HepG2 (cell line): ENCODE measurements around the gene TBC1D20. TPM values are rescaled to one million over a fixed set of nuclear protein-coding genes. Genes with fewer than 3 reads are reported as not detected.

Experiments
- ARNT2 ChIP-seq: sonication (generic); formaldehyde crosslinking; IDR thresholded peaks from 2 replicates; pipeline ENCODE4 v1.8.0; 2022; ENCODE audit warnings: mild to moderate bottlenecking, low read depth, missing genetic modification reagents, moderate library complexity
- MED1 ChIP-seq: sonication (generic); formaldehyde crosslinking; IDR thresholded peaks from 2 replicates; pipeline ENCODE4 v1.4.0; 2020; ENCODE audit warnings: missing genetic modification reagents
- PITX1 ChIP-seq: sonication (generic); formaldehyde crosslinking; IDR thresholded peaks from 2 replicates; pipeline ENCODE4 v1.5.1; 2020; ENCODE audit warnings: mild to moderate bottlenecking, missing genetic modification reagents
- RNF219 ChIP-seq: sonication (generic); formaldehyde crosslinking; IDR thresholded peaks from 2 replicates; pipeline ENCODE4 v1.5.0; 2020; ENCODE audit warnings: mild to moderate bottlenecking, missing genetic modification reagents
- UBTF ChIP-seq: sonication (generic); formaldehyde crosslinking; IDR thresholded peaks from 2 replicates; pipeline ENCODE4 v1.4.0; 2020; ENCODE audit warnings: mild to moderate bottlenecking, missing genetic modification reagents
- ZBTB25 ChIP-seq: IDR thresholded peaks from 2 replicates; pipeline ENCODE4 v1.6.1; 2018; ENCODE audit warnings: missing genetic modification reagents
- ZFP82 ChIP-seq: sonication (generic); formaldehyde crosslinking; IDR thresholded peaks from 2 replicates; pipeline ENCODE4 v1.5.1; 2020; ENCODE audit warnings: mild to moderate bottlenecking, missing genetic modification reagents, borderline replicate concordance
- ZFX ChIP-seq: sonication (generic); formaldehyde crosslinking; IDR thresholded peaks from 2 replicates; pipeline ENCODE4 v1.4.0; 2020; ENCODE audit warnings: mild to moderate bottlenecking, low read depth, missing genetic modification reagents, moderate library complexity
- ZNF407 ChIP-seq: sonication (generic); formaldehyde crosslinking; IDR thresholded peaks from one replicate; pipeline ENCODE4 v1.5.1; 2020; ENCODE audit warnings: mild to moderate bottlenecking, missing genetic modification reagents; ENCODE audit errors: not compliant biosample characterization
- ZNF572 ChIP-seq: sonication (generic); formaldehyde crosslinking; IDR thresholded peaks from 2 replicates; pipeline ENCODE4 v1.5.1; 2020; ENCODE audit warnings: mild to moderate bottlenecking, missing genetic modification reagents
- polyA plus RNA-seq, 8 experiments: library from polyadenylated mRNA; depleted of rRNA in 3 of 8; stranded (reverse) in 7 of 8; unstranded in 1 of 8; fragments of >200 nt; fragmentation: Illumina TruSeq in 4 of 8; extraction: Trizol in 4 of 8; gene quantifications; 2 replicates each; pipeline versions ENCODE4 v1.2.1 to v1.2.3, GENCODE V29; 2011 to 2016; ENCODE audit warnings: low read depth in 4 of 8, missing spikeins in 1 of 8, mixed read lengths in 1 of 8; ENCODE audit not compliant: insufficient read depth in 1 of 8
- total RNA-seq, 5 experiments: library from RNA; depleted of rRNA; stranded (reverse); fragments of >200 nt; fragmentation: Illumina TruSeq; extraction: Trizol; gene quantifications; 2 replicates each; pipeline ENCODE4 v1.2.3, GENCODE V29; 2016; ENCODE audit warnings: low read depth in 1 of 5

The TBC1D20 gene
- total and polyA plus RNA-seq, 2 of the 13 experiments (the other 11 are each of a cell fraction or from before 2014, with no cell fraction given) = 36.6 to 47.1 TPM

- TF ChIP-seq ZNF407 (CRISPR knock-in tag) (no peak), ZNF572 (CRISPR knock-in tag) (no peak), RNF219 (CRISPR knock-in tag) (peak; percentile 63; the same call in 1 of the 2 replicates), ZBTB25 (no peak), PITX1 (no peak), UBTF (CRISPR knock-in tag) (no peak), ZFX (CRISPR knock-in tag) (no peak), ZFP82 (CRISPR knock-in tag) (no peak), MED1 (no peak; the same call in 1 of the 2 replicates), ARNT2 (CRISPR knock-in tag) (0 out of 2 replicates have a peak, but pooled peaks have one; percentile 12)
These were observed 64.7 kb downstream of the TBC1D20 start (continued) for GRCh38 chr20:397432-398237.
